Activated CD4-positive, alpha-beta T cell treated with anti-CD3 and anti-CD28 coated beads, Interleukin-2, amount 10 ng/mL, durations not matched to agents 7 days and 5 days (primary cell): ENCODE measurements around the gene TMEM101. TPM values are rescaled to one million over a fixed set of nuclear protein-coding genes. Genes with fewer than 3 reads are reported as not detected.
"Not testable (repeated sequence)": the region's sequence is repeated elsewhere in the genome, so short reads cannot be mapped to it uniquely, and the experiment has no call there.

Experiments
- CTCF ChIA-PET: fragments of 350-600 bp; sonication (Branson Sonifier 250); formaldehyde crosslinking; loops from one replicate; lab custom pipeline; 2021; ENCODE audit warnings: antibody characterized with exemption; lab: Charles Lee
- POLR2A ChIA-PET: fragments of 350-600 bp; sonication (Branson Sonifier 250); formaldehyde crosslinking; loops from one replicate; lab custom pipeline; 2021; ENCODE audit warnings: antibody characterized with exemption; lab: Charles Lee
- DNase-seq: peaks from one replicate; pipeline ENCODE4 v3.0.0-alpha.2; 2020
- H3K27ac Mint-ChIP-seq: one replicate; pipeline ENCODE4 v1.8.0; 2021; ENCODE audit warnings: mild to moderate bottlenecking, moderate library complexity, mixed read lengths
- H3K27me3 Mint-ChIP-seq: one replicate; pipeline ENCODE4 v1.8.0; 2021; ENCODE audit warnings: mixed read lengths
- H3K36me3 Mint-ChIP-seq: one replicate; pipeline ENCODE4 v1.8.0; 2021; ENCODE audit warnings: low read depth, mixed read lengths
- H3K4me1 Mint-ChIP-seq: one replicate; pipeline ENCODE4 v1.8.0; 2021; ENCODE audit warnings: mixed read lengths
- H3K4me3 Mint-ChIP-seq: one replicate; pipeline ENCODE4 v1.8.0; 2021; ENCODE audit warnings: mild to moderate bottlenecking, moderate library complexity, mixed read lengths
- H3K9me3 Mint-ChIP-seq: one replicate; pipeline ENCODE4 v1.8.0; 2021; ENCODE audit warnings: mixed read lengths
- total RNA-seq, 2 experiments: library from RNA; stranded (reverse); gene quantifications; one replicate each; pipeline ENCODE4 v1.2.3, GENCODE V29; 2021

The TMEM101 gene
- total RNA-seq = 10 to 100 TPM; 25.6 to 28.8 TPM

- no peaks in the 10 kb centered on the region for H3K27me3 Mint-ChIP-seq
- DNase-seq = peak; percentile 93
- CTCF ChIA-PET = no interaction called here
- H3K4me3 Mint-ChIP-seq = peak within 1 kb of the TSS; percentile 98
- H3K9me3 Mint-ChIP-seq = no peaks in the 10 kb centered on the region
- H3K36me3 Mint-ChIP-seq = peaks cover 3% of the 10 kb centered on the region
- peaks cover 24% of the 10 kb centered on the region for H3K4me1 Mint-ChIP-seq
- peak within 1 kb of the TSS; percentile 97 for H3K27ac Mint-ChIP-seq
- POLR2A ChIA-PET = interaction anchor here (0.6 to 1.1 kb wide), 2 partner anchors 8 to 207 kb away, joined by 3 to 9 read pairs; no protein-coding TSS in a partner anchor
These were observed at the start of gene TMEM101 for GRCh38 chr17:44014437-44015172. TSS of gene TMEM101 (minus strand) at chr17:44014963. CDS start at chr17:44014952, 11 bp downstream.

GRCh38 chr17:44063704-44064639 is 49.2 kb upstream of the TMEM101 start:
- no peak for DNase-seq
- Mint-ChIP-seq H3K4me1 (peaks cover 55% of the 10 kb centered on the region), H3K36me3 (peaks cover 47% of the 10 kb centered on the region), H3K27me3 (no peaks in the 10 kb centered on the region), H3K4me3 (peak overlapping the region; percentile 30), H3K9me3 (no peaks in the 10 kb centered on the region), H3K27ac (no peak overlapping the region)
- ChIA-PET POLR2A (interaction anchor here (0.6 kb wide), 1 partner anchor 12 kb away, joined by 3 read pairs; no protein-coding TSS in a partner anchor), CTCF (interaction anchor here (0.6 kb wide), 1 partner anchor 52 kb away, joined by 4 read pairs; no protein-coding TSS in a partner anchor)

GRCh38 chr17:44062871-44063270 is 48.1 kb upstream of the TMEM101 start:
- Mint-ChIP-seq H3K36me3 (peaks cover 56% of the 10 kb centered on the region), H3K4me1 (peaks cover 56% of the 10 kb centered on the region), H3K4me3 (no peak overlapping the region), H3K27ac (no peak overlapping the region), H3K27me3 (no peaks in the 10 kb centered on the region), H3K9me3 (no peaks in the 10 kb centered on the region)
- CTCF ChIA-PET = no interaction called here
- no peak for DNase-seq
- POLR2A ChIA-PET = interaction anchor here (0.6 kb wide), 1 partner anchor 11 kb away, joined by 3 read pairs; no protein-coding TSS in a partner anchor

- no peaks in the 10 kb centered on the region for H3K27me3 Mint-ChIP-seq
- H3K4me1 Mint-ChIP-seq = peaks cover 45% of the 10 kb centered on the region
- DNase-seq = no peak
- H3K36me3 Mint-ChIP-seq = peaks cover 56% of the 10 kb centered on the region
- H3K9me3 Mint-ChIP-seq = no peaks in the 10 kb centered on the region
- H3K27ac Mint-ChIP-seq = no peak overlapping the region
- CTCF ChIA-PET = interaction anchor here (0.5 to 1.1 kb wide), 3 partner anchors 55 to 80 kb away, joined by 4 read pairs; no protein-coding TSS in a partner anchor
- H3K4me3 Mint-ChIP-seq = no peak overlapping the region
- POLR2A ChIA-PET = interaction anchor here (0.7 kb wide), 1 partner anchor 29 kb away, joined by 3 read pairs; no protein-coding TSS in a partner anchor
These were observed 46.7 kb upstream of the TMEM101 start for GRCh38 chr17:44061446-44061845.

- Mint-ChIP-seq H3K4me3 (no peak overlapping the region), H3K27ac (no peak overlapping the region), H3K36me3 (peaks cover 55% of the 10 kb centered on the region), H3K9me3 (no peaks in the 10 kb centered on the region), H3K4me1 (peaks cover 35% of the 10 kb centered on the region), H3K27me3 (no peaks in the 10 kb centered on the region)
- CTCF ChIA-PET = interaction anchor here (0.6 to 0.8 kb wide), 2 partner anchors 15 to 17 kb away, joined by 3 to 5 read pairs; no protein-coding TSS in a partner anchor
- POLR2A ChIA-PET = no interaction called here
- DNase-seq = no peak
These were observed 44.5 kb upstream of the TMEM101 start for GRCh38 chr17:44059101-44059892.

GRCh38 chr17:44053125-44053872 is 38.5 kb upstream of the TMEM101 start:
- Mint-ChIP-seq H3K36me3 (peaks cover 33% of the 10 kb centered on the region), H3K4me1 (no peaks in the 10 kb centered on the region), H3K27me3 (no peaks in the 10 kb centered on the region), H3K4me3 (no peak overlapping the region), H3K9me3 (no peaks in the 10 kb centered on the region), H3K27ac (no peak overlapping the region)
- CTCF ChIA-PET = interaction anchor here (1.2 kb wide), 1 partner anchor 119 kb away, joined by 3 read pairs; no protein-coding TSS in a partner anchor
- no peak for DNase-seq
- POLR2A ChIA-PET = no interaction called here

- H3K27me3 Mint-ChIP-seq = no peaks in the 10 kb centered on the region
- peaks cover 4% of the 10 kb centered on the region for H3K4me1 Mint-ChIP-seq
- DNase-seq = no peak
- no peak overlapping the region for H3K4me3 Mint-ChIP-seq
- ChIA-PET POLR2A (no interaction called here), CTCF (interaction anchor here (1.6 kb wide), 1 partner anchor 10 kb away, joined by 4 read pairs; no protein-coding TSS in a partner anchor)
- H3K27ac Mint-ChIP-seq = no peak overlapping the region
- peaks cover 37% of the 10 kb centered on the region for H3K36me3 Mint-ChIP-seq
- H3K9me3 Mint-ChIP-seq = no peaks in the 10 kb centered on the region
These were observed 34.7 kb upstream of the TMEM101 start for GRCh38 chr17:44049294-44050060.

- DNase-seq, H3K9me3 Mint-ChIP-seq, H3K4me3 Mint-ChIP-seq, POLR2A ChIA-PET, H3K4me1 Mint-ChIP-seq, CTCF ChIA-PET, H3K27me3 Mint-ChIP-seq: not testable (repeated sequence)
- peaks cover 21% of the 10 kb centered on the region for H3K36me3 Mint-ChIP-seq
- H3K27ac Mint-ChIP-seq = peak overlapping the region; percentile 31
These were observed 32.1 kb upstream of the TMEM101 start for GRCh38 chr17:44046893-44047292.

- Mint-ChIP-seq H3K36me3 (peaks cover 21% of the 10 kb centered on the region), H3K4me1 (peaks cover 15% of the 10 kb centered on the region), H3K27me3 (no peaks in the 10 kb centered on the region), H3K4me3 (no peak overlapping the region), H3K27ac (no peak overlapping the region), H3K9me3 (no peaks in the 10 kb centered on the region)
- POLR2A ChIA-PET = no interaction called here
- no peak for DNase-seq
- CTCF ChIA-PET = no interaction called here
These were observed 30.7 kb upstream of the TMEM101 start for GRCh38 chr17:44045486-44045885.

- no peak for DNase-seq
- Mint-ChIP-seq H3K36me3 (peaks cover 22% of the 10 kb centered on the region), H3K4me3 (no peak overlapping the region), H3K27ac (no peak overlapping the region), H3K4me1 (peaks cover 24% of the 10 kb centered on the region), H3K9me3 (no peaks in the 10 kb centered on the region), H3K27me3 (no peaks in the 10 kb centered on the region)
- POLR2A ChIA-PET = no interaction called here
- CTCF ChIA-PET = interaction anchor here (0.6 to 1.8 kb wide), 3 partner anchors 22 to 783 kb away, joined by 3 to 5 read pairs (median 4); no protein-coding TSS in a partner anchor
These were observed 29.3 kb upstream of the TMEM101 start for GRCh38 chr17:44044071-44044470.

GRCh38 chr17:44043272-44043696 is 28.5 kb upstream of the TMEM101 start:
- POLR2A ChIA-PET = no interaction called here
- no peak overlapping the region for H3K27ac Mint-ChIP-seq

More at GRCh38 chr17:44043272-44043696, 28.5 kb upstream of the TMEM101 start:
- no peaks in the 10 kb centered on the region for H3K9me3 Mint-ChIP-seq
- CTCF ChIA-PET = interaction anchor here (1.1 to 1.8 kb wide), 5 partner anchors 13 to 133 kb away, joined by 3 to 10 read pairs (median 4); partner anchors contain the start of gene LSM12
- peaks cover 24% of the 10 kb centered on the region for H3K36me3 Mint-ChIP-seq
- DNase-seq = no peak
- no peak overlapping the region for H3K4me3 Mint-ChIP-seq
- H3K27me3 Mint-ChIP-seq = no peaks in the 10 kb centered on the region
- H3K4me1 Mint-ChIP-seq = peaks cover 24% of the 10 kb centered on the region
